Measurements from ENCODE around the gene UBA52.

GRCh38 chr19:18597809-18598660, 26.4 kb downstream of the UBA52 start:
- TF ChIP-seq, protein P1, sequence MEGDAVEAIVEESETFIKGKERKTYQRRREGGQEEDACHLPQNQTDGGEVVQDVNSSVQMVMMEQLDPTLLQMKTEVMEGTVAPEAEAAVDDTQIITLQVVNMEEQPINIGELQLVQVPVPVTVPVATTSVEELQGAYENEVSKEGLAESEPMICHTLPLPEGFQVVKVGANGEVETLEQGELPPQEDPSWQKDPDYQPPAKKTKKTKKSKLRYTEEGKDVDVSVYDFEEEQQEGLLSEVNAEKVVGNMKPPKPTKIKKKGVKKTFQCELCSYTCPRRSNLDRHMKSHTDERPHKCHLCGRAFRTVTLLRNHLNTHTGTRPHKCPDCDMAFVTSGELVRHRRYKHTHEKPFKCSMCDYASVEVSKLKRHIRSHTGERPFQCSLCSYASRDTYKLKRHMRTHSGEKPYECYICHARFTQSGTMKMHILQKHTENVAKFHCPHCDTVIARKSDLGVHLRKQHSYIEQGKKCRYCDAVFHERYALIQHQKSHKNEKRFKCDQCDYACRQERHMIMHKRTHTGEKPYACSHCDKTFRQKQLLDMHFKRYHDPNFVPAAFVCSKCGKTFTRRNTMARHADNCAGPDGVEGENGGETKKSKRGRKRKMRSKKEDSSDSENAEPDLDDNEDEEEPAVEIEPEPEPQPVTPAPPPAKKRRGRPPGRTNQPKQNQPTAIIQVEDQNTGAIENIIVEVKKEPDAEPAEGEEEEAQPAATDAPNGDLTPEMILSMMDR (IDR thresholded peaks at IDR 0.05; ENCODE audit: poor library complexity, severe bottlenecking): no peak
- TF ChIP-seq REST (IDR thresholded peaks at IDR 0.05; ENCODE audit: borderline replicate concordance) (no peak), EZH2 (IDR thresholded peaks at IDR 0.05; ENCODE audit: borderline replicate concordance, insufficient read depth, low read length, poor library complexity, severe bottlenecking) (no peak), POLR2AphosphoS5 (IDR thresholded peaks at IDR 0.05) (no peak), MXI1 (conservative IDR thresholded peaks at IDR 0.05; ENCODE audit: poor library complexity, severe bottlenecking) (no peak), SMC3 (conservative IDR thresholded peaks at IDR 0.05; ENCODE audit: poor library complexity) (no peak), EP300 (conservative IDR thresholded peaks at IDR 0.05; ENCODE audit: poor library complexity, severe bottlenecking) (no peak)

Measured in neural cell (in vitro differentiated cells).